NCI-H1694 (cell line): ENCODE measurements around the gene TMEM92.
A peak's percentile ranks its signal among the peaks of the same experiment; 100 is the strongest.
"Not testable (repeated sequence)": the region's sequence is repeated elsewhere in the genome, so short reads cannot be mapped to it uniquely, and the experiment has no call there.

Experiments
- DNase-seq: peaks from one replicate; lab custom pipeline; 2025; lab: John Stamatoyannopoulos, UW

TMEM92 gene

DNA sequence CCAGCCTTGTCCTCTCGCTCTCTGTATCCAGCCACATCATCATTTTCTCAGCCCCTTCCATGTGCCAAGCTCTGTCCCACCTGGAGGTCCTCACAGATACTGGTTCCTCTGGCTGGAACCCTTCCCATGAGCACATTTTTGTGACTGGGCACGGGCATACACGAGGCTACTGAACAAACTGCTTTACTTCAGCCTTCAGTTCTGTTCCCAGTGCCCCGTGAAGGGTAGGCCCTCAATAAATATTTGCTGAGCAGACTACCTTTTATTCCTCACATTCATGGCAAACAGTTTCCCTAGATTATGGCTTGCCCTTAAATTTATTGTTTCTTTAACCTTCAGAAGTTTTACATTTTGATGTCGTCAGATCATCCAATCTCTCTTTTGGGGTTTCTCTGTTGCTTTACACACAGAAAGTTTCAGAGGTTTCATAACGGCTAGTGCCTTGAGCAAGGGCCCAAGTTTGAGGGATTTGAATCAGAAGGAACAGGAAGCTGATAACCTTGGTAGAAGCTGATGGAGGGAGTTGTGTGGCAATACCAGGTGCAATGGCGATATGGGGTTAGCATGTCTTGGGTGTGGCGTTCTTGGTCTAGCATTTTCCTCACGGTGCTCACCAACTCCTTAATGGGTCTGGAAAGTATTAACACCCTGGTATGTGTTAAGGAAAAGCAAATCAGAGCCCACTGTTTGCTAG is 27.8 kb downstream of the TMEM92 start:
- no peak for DNase-seq

- no peak for DNase-seq
Measured at GRCh38 chr17:50303051-50303450, 28.8 kb downstream of the TMEM92 start.

DNA sequence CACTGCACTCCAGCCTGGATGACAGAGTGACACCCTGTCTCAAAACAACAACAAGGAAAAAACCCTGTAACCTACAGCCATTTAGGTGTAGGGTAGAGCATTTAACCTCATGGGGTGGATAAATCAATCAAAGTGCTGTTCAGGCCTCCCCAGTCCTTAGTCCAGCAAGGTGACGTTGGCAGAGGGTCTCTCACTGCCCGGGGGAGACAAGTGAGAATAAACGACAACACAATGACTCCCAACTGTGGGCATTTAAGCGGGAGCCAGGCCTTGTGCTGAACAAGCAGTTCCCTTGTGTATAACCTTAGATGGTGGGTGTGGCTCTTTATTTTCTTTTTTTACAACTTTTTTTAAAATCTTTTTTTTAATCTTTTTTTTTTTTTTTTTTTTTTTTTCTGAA is 29.3 kb downstream of the TMEM92 start:
- DNase-seq, result no peak

- peak; percentile 92 for DNase-seq
Measured at GRCh38 chr17:50304781-50305404, 30.6 kb downstream of the TMEM92 start.

DNA sequence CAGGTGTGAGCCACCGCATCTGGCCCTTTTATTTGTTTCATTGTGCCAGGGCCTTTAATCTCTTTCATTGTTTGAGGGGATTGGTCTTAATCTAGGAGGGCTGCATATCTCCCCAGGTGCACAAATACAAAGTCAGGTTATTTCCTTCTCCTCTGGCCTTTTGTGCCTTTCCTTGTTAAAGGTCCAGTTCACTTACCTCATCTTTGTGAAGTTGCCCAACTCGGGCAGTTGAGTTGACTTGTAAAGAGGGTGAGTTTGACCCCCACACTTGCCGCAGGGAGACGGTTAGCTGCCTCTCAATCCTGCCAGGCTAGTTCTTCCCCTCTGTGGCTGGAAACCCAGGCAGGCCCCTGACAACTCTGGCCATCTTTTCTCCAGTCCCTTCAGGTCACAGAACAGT is 33.4 kb downstream of the TMEM92 start:
- no peak for DNase-seq

GRCh38 chr17:50308666-50309065 is 34.4 kb downstream of the TMEM92 start:
- DNase-seq, result no peak

DNA sequence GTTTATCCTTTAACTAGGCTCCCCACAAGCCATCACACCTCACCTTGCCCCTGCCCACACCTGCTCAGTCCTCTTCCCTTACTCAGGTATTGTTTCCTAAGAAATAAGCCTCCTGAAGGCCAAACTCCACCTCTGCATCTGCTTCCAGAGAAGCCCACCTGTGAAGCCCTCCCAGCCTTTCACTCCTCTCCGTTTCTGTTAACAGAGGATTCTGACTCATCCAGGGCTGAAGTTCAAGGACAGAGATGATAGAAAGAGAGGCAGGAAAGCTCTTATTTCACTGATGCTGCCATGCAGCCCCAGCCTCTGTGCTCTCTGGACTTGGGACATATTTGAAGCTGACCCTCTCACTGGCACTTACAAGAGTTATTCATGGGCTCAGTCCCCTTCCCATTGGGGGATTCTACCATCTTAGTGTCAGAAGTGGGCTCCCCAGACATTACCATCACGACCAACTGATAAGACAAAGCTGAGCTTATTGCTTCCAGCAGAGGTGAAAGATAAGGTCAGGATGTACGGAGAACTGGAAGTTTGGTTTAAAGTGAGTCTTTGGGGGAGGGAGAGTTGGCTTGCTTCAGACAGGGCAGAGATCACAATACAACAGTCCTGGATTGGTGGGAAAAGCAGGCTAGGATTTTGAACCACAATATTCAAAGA is 36.3 kb downstream of the TMEM92 start:
- no peak for DNase-seq

GRCh38 chr17:50311112-50311460 is 36.8 kb downstream of the TMEM92 start:
- DNase-seq, result no peak

- no peak for DNase-seq
Measured at GRCh38 chr17:50311483-50311882, 37.2 kb downstream of the TMEM92 start.

- DNase-seq, result no peak
Measured at GRCh38 chr17:50312308-50312707, 38.0 kb downstream of the TMEM92 start.

DNA sequence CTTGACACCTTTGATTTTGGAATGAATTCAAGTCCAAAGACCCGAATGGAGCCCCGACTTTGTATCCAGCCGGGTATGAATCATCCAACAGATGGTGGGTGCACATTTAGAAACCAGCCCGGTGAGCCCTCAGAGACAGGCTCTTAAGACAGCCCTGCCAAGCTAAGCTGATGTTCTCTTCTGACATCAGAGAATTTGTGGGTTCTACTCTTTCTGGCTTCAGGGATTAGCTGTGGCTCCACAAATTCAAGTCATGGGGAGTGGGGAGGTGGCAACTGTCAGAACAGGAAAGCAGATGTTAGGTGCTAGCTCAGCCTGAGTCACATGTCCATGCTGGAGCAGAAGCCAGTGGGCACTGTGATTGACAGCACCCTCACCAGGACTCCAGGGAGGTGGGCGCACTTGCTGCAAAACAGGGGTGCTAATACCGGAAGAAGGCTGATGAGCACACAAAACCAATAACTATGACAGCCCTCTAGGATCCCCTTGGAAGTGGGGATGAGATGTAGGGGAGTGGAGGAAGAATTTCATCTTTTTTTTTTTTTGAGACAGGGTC is 40.3 kb downstream of the TMEM92 start:
- DNase-seq, result no peak

DNA sequence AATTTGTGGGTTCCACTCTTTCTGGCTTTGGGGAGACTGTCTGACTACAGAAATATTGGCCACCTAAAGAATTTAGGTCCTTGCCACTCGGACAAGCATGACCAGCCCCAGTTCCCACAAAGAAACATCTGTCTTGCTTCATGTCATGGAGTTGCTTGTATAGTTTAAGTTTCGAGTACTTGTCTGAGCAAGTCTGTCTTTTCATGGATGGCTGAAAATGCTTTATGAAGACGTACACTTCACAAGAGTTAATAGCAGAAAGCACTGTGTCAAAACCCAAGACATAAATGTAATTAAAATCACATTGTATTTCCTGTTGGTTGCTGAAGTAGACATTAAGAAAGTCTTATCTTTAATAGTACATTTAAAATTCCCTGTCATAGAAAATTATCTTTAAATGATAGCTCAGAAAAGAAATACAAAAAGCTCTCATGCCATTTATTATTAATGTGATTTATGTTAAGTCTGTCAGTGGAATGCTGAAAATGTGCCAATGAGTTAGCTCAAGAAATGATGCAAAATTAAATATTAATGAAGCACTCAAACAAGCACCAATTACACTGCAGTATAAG is 41.8 kb downstream of the TMEM92 start:
- no peak for DNase-seq

DNA sequence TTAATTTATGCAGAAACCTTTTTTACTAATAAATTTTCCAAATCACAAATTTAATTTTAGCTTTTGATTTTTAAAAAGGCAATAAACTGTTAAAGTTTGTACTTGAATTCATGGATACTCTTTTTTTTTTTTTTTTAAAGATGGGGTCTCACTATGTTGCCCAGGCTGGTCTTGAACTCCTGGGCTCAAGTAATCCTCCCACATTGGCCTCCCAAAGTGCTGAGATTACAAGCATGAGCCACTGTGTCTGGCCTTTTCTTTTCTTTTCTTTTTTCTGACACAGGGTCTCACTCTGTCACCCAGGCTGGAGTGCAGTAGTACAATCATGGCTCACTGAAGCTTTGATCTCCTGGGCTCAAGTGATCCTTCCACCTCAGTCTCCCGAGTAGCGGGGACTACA is 42.4 kb downstream of the TMEM92 start:
- DNase-seq, result not testable (repeated sequence)

- no peak for DNase-seq
Measured at GRCh38 chr17:50317121-50317520, 42.9 kb downstream of the TMEM92 start.

- DNase-seq, result no peak
Measured at GRCh38 chr17:50318501-50319285, 44.4 kb downstream of the TMEM92 start.

GRCh38 chr17:50319306-50320004 is 45.2 kb downstream of the TMEM92 start:
- no peak for DNase-seq

DNA sequence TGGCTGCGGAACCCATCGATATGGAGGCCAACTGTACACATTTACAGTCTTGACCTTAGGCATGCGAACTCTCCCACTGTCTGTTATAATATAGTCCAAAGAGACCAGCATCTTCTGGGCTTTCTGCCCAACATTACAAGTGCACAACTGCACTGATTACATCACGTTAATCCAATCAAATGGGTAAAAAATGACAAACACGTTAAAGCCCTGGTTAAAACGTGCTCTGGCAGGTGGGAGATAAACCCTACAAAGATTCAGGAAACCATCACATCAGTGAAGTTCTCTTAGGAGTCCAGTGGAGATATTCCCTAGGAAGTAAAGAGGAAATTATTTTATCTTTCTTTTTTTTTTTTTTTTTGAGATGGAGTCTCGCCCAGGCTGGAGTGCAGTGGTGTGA is 48.0 kb downstream of the TMEM92 start:
- DNase-seq, result no peak

GRCh38 chr17:50323060-50323459 is 48.8 kb downstream of the TMEM92 start:
- no peak for DNase-seq

- DNase-seq, result no peak
Measured at GRCh38 chr17:50325906-50326305, 51.6 kb downstream of the TMEM92 start.

GRCh38 chr17:50326831-50327364 is 52.6 kb downstream of the TMEM92 start:
- DNase-seq, result no peak
